HG03045 (cell line): ENCODE data around the gene EPHB2.

Source experiments
- ATAC-seq: cut with Tn5 transposase; IDR thresholded peaks from one replicate; pipeline ENCODE4 v1.9.1; 2021; ENCODE audit warnings: mild to moderate bottlenecking, moderate library complexity; ENCODE audit not compliant: unreplicated experiment

EPHB2 gene

GRCh38 chr1:22749919-22750684 is 39.5 kb downstream of the EPHB2 start:
- ATAC-seq: no peak

- ATAC-seq: no peak
Observed at GRCh38 chr1:22750685-22751051, 40.0 kb downstream of the EPHB2 start.

- ATAC-seq: no peak
Observed at GRCh38 chr1:22751124-22751531, 40.5 kb downstream of the EPHB2 start.

DNA sequence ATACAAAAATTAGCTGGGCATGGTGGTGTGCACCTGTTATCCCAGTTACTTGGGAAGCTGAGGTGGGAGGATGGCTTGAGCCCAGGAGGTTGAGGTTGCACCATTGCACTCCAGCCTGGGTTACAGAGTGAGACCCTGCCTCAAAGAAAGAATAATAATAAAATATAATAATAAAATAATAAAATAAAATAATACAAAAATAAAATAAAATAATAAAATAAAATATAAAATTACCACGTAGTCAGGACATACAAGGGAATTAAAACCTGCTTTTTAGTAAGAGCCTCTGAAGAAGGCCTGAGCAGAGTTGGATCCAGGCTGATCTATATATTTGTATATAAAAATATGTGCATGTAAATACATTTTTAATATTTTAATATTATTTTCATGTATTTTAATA is 41.7 kb downstream of the EPHB2 start:
- no peak for ATAC-seq

DNA sequence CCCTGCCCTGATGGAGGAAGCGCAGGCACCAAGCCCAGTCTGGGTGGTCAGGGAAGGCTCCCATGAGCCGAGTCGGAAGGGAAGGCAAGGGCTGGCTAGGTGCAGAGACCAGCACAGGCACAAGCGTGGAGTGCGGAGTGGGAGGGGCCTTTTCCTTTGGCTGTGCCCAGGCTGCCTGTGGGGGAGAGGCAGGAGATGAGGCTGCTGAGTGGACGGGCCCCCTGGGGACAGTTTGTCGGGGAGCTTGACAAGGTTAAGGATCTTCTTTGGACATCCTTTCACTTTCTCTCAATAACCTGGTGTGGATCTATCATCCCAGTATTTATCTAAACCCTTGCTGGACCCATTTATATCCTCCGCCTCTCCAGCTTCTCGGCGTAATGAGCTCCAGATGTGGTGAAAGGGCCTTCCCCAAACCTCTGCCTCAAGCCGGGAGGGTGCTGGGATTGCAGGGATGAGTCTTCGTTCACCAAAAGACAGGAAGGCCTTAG is 42.9 kb downstream of the EPHB2 start:
- no peak for ATAC-seq

GRCh38 chr1:22754106-22754768 is 43.6 kb downstream of the EPHB2 start:
- ATAC-seq: no peak

- no peak for ATAC-seq
Observed at GRCh38 chr1:22754824-22755223, 44.2 kb downstream of the EPHB2 start.

GRCh38 chr1:22755641-22756040 is 45.0 kb downstream of the EPHB2 start:
- ATAC-seq: no peak

- ATAC-seq: no peak
Observed at GRCh38 chr1:22756125-22756735, 45.6 kb downstream of the EPHB2 start.

DNA sequence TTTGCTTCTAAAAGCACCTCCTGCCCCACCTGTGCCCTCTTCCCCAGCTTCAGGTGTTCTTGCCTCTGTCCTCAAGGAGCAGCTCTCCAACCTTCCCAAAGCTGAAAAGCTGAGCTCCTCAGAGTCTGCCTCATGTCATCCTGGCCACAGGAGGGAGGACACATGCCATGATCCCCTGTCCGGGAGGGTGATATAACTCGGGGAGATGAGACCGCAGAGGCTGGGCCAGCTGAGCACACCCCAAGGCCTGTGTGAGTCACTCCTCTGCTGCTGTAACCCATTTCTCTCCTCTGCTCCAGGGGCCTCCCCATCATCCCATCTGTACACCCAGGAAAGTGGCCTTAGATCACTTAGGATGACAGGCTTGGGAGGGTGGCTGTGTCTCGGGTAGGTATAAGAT is 49.8 kb downstream of the EPHB2 start:
- no peak for ATAC-seq

DNA sequence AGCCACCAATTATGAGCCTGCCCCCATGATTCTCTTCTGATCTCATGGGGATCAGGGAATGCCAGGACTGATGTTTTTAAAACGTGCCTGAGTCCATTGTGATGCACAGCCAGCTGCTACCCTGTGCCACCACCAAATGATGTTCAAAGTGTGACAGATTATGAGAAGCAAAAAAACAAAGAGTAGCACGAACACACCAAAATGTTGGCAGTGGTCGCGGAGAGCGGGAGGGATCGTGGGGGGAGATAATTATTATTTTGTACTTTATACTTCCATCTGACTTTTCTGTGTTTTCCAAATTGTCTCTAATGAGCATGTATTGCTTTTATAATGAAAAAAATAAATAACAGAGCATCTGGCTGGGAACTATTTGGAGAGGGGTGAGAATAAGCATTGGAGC is 50.5 kb downstream of the EPHB2 start:
- ATAC-seq: no peak

DNA sequence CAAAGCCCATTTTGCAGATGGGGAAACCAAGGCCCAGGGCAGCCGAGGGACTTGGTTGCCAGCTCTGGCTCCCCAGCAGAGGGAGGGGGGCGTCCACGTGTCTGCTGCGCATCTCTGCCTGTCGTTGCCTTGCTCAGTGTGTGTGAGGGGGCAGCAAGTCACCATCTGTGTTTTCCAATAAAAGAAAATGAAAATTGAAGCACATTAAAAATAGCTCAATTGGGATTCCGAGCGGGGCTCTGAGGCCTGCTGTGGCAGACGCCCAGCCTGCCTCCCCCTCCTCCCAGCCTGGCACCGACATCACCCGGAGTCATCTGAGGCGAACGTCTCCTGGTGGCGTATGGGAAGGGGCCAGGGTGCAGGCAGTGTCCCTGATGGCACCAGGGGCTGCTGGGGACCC is 51.2 kb downstream of the EPHB2 start:
- ATAC-seq: no peak

DNA sequence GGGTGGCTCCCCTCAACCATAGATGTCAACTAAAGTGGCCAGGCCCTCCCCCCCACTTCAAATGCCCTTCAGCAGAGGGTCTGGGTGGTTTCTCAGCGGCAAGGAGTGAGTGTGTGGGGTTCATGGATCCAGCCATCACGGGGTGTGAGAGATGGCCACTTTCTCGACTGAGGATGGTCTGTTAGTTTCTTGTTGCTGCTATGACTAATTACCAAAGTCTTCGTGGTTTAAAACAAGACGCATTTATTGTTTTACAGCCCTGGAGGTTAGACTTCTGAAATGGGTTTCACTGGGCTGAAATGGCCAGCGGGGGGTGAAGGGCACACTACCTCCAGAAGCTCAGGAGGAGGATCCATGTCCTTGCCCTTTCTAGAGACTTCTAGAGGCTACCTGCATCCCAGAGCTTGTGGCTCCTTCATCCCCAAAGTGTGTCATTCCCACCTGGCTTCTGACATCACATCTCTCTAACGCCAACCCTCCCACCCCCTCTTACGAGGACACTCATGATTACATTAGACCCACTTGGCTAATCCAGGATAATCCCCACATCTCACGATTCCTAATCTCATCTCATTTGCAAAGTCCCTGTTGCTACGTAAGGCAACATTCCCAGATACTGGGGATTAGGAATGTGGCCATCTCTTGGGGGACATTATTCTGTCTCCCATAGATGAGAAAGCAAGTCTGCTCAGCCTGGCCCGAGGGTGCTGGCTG is 53.0 kb downstream of the EPHB2 start:
- no peak for ATAC-seq

- no peak for ATAC-seq
Observed at GRCh38 chr1:22767852-22768251, 57.2 kb downstream of the EPHB2 start.

GRCh38 chr1:22769932-22770331 is 59.3 kb downstream of the EPHB2 start:
- no peak for ATAC-seq

GRCh38 chr1:22772014-22772413 is 61.4 kb downstream of the EPHB2 start:
- no peak for ATAC-seq

DNA sequence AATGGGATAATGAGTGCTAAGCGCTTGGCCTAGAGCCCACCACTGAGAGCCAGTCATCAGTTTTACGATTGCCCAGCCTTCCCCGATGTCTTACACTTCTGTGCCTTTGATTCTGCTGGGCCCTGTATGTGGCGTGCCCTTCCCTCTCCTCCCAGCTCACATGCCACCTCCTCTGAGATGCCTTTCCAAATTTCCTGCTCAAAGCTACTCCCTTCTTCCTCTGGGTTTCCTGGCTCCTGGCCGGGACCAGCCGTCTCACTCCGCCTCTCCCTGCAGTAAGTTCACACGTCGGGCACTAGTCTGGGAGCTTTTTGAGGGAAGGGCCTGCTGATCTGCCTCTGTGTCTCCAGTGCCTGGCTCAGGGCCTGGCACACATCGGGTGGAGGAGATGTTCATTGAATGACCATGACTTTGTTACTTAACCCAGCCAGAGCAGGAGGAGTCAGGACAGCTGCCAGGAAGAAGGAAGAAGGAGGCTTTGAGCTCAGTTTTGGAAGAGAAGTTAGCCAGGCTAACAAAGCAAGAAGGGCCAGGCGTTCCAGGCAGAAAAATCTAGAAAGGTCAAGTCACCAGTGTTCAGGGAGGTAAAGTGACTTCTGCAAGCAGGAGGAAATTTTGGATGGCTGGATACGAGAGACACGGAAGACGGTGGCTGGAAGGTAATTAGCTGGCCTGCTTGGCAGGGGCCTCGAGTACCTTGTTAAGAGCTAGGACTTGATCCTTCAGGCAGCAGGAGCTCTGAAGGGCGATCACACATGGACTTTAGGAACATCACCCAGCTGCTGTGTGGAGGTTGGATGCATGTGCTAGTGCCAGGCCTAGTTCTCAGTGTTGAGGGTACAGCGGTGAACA is 63.6 kb downstream of the EPHB2 start:
- ATAC-seq: no peak

GRCh38 chr1:22774833-22775182 is 64.2 kb downstream of the EPHB2 start:
- no peak for ATAC-seq

DNA sequence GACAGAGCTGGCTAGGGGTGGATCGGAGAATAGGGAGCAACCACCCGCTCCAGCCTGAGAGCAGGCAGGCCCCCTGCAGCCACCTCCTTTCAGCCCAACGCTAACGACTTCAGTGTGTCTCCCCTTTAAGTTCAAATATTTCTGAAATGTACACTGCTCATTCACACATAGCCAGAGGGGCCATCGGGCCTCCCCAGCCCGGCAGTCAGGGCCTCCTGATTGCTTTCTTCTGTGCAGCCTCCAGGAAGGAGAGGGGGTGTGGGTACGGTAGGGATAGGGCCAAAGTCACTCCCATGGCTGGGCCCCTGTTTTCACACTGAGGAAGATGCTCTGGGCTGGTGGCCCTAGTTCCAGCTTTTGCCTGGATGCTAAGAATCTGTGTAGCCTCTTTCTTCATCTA is 64.8 kb downstream of the EPHB2 start:
- ATAC-seq: no peak

GRCh38 chr1:22776035-22776613 is 65.5 kb downstream of the EPHB2 start:
- ATAC-seq: no peak
